CD4-positive, alpha-beta memory T cell (primary cell): ENCODE results near the gene ITIH4. TPM values are rescaled to one million over a fixed set of nuclear protein-coding genes. Genes with fewer than 3 reads are reported as not detected.
A peak's percentile ranks its signal among the peaks of the same experiment; 100 is the strongest.
"Not testable (repeated sequence)": the region's sequence is repeated elsewhere in the genome, so short reads cannot be mapped to it uniquely, and the experiment has no call there.

Source experiments
- CTCF ChIA-PET: fragments of 350-600 bp; sonication (Branson Sonifier 250); formaldehyde crosslinking; loops from one replicate; lab custom pipeline; 2021; ENCODE audit warnings: inconsistent platforms; ENCODE audit not compliant: partially characterized antibody; lab: Charles Lee
- POLR2A ChIA-PET: fragments of 350-600 bp; sonication (Branson Sonifier 250); formaldehyde crosslinking; loops from one replicate; lab custom pipeline; 2021; ENCODE audit not compliant: partially characterized antibody; lab: Charles Lee
- DNase-seq, 5 donors: peaks; one replicate each; pipeline versions ENCODE4 v3.0.0 to v3.0.0-alpha.2; 2020 to 2022; ENCODE audit warnings: mixed read lengths in 1 of 5
- H3K27ac ChIP-seq: one replicate; pipeline ENCODE4 v1.7.0; 2013; ENCODE audit warnings: low read depth, low read length
- H3K27me3 ChIP-seq: 2 replicates; pipeline ENCODE4 v1.7.0; 2013; ENCODE audit warnings: mild to moderate bottlenecking, low read length, moderate library complexity; ENCODE audit not compliant: insufficient read depth
- H3K36me3 ChIP-seq: 2 replicates; pipeline ENCODE4 v1.7.0; 2013; ENCODE audit warnings: mild to moderate bottlenecking, low read length, moderate library complexity; ENCODE audit not compliant: insufficient read depth
- H3K4me1 ChIP-seq: 2 replicates; pipeline ENCODE4 v1.7.0; 2013; ENCODE audit warnings: mild to moderate bottlenecking, low read length, moderate library complexity; ENCODE audit not compliant: insufficient read depth
- H3K4me3 ChIP-seq, 2 donors: one replicate each; pipeline ENCODE4 v1.7.0; 2013; ENCODE audit warnings: low read length in 2 of 2, mild to moderate bottlenecking in 1 of 2
- H3K9me3 ChIP-seq, 2 donors: one replicate each; pipeline ENCODE4 v1.7.0; 2013; ENCODE audit warnings: low read length in 2 of 2, control low read depth in 1 of 2; ENCODE audit not compliant: control insufficient read depth in 1 of 2
- H3K27ac Mint-ChIP-seq, 7 donors: one replicate each; pipeline ENCODE4 v1.8.0; 2020 to 2021; ENCODE audit warnings: mixed read lengths in 7 of 7, mild to moderate bottlenecking in 6 of 7, inconsistent platforms in 3 of 7, moderate library complexity in 3 of 7
- H3K27me3 Mint-ChIP-seq, 2 donors: one replicate each; pipeline ENCODE4 v1.8.0; 2020 to 2021; ENCODE audit warnings: mixed read lengths in 2 of 2
- H3K36me3 Mint-ChIP-seq, 2 donors: one replicate each; pipeline ENCODE4 v1.8.0; 2020 to 2021; ENCODE audit warnings: mixed read lengths in 2 of 2, inconsistent platforms in 1 of 2, mild to moderate bottlenecking in 1 of 2
- H3K4me1 Mint-ChIP-seq, 4 donors: one replicate each; pipeline ENCODE4 v1.8.0; 2020 to 2021; ENCODE audit warnings: mixed read lengths in 4 of 4, mild to moderate bottlenecking in 1 of 4
- H3K4me3 Mint-ChIP-seq, 8 donors: one replicate each; pipeline ENCODE4 v1.8.0; 2020 to 2021; ENCODE audit warnings: mixed read lengths in 8 of 8, mild to moderate bottlenecking in 7 of 8, moderate library complexity in 6 of 8, inconsistent platforms in 3 of 8
- H3K9me3 Mint-ChIP-seq, 8 donors: one replicate each; pipeline ENCODE4 v1.8.0; 2020 to 2021; ENCODE audit warnings: mixed read lengths in 8 of 8, mild to moderate bottlenecking in 5 of 8, inconsistent platforms in 3 of 8, moderate library complexity in 1 of 8
- intact Hi-C: fragments of 100-400 bp; cut with micrococcal nuclease; formaldehyde crosslinking; loops from one replicate; pipeline ENCODE4 v1.15.1; 2023
- polyA plus RNA-seq, 2 donors: library from polyadenylated mRNA; unstranded; fragments of 300-500 nt; fragmentation: Illumina TruSeq; gene quantifications; one replicate each; pipeline ENCODE4 v1.2.3, GENCODE V29; 2021
- total RNA-seq, 2 experiments: library from RNA; stranded (reverse); gene quantifications; one replicate each; pipeline ENCODE4 v1.2.3, GENCODE V29; 2021

The ITIH4 gene
- total and polyA plus RNA-seq, 4 experiments from 2014 or later: 0.07 to 50.7 (median 26.1) TPM

GRCh38 chr3:52779837-52780585 lies 50.5 kb downstream of the ITIH4 start:
- H3K4me3 Mint-ChIP-seq: no peak overlapping the region
- no peaks in the 10 kb centered on the region for H3K4me1 Mint-ChIP-seq
- Histone ChIP-seq H3K36me3 (no peaks in the 10 kb centered on the region), H3K4me3 (no peak overlapping the region), H3K4me1 (no peaks in the 10 kb centered on the region), H3K27ac (no peak overlapping the region), H3K27me3 (no peaks in the 10 kb centered on the region), H3K9me3 (no peaks in the 10 kb centered on the region)
- H3K9me3 Mint-ChIP-seq: no peaks in the 10 kb centered on the region
- intact Hi-C loops: no loop called here
- POLR2A ChIA-PET: no interaction called here
- no peaks in the 10 kb centered on the region for H3K36me3 Mint-ChIP-seq
- CTCF ChIA-PET: no interaction called here
- DNase-seq: no peak
- peaks cover 0 to 5% of the 10 kb centered on the region in 2 donors for H3K27me3 Mint-ChIP-seq
- no peak overlapping the region for H3K27ac Mint-ChIP-seq

- H3K4me3 ChIP-seq: no peak overlapping the region
- H3K4me1 Mint-ChIP-seq: no peaks in the 10 kb centered on the region
- CTCF ChIA-PET: no interaction called here
- no peaks in the 10 kb centered on the region for H3K27me3 ChIP-seq
- no peaks in the 10 kb centered on the region for H3K36me3 Mint-ChIP-seq
- no peak overlapping the region for H3K27ac Mint-ChIP-seq
- no peaks in the 10 kb centered on the region for H3K9me3 ChIP-seq
- no peaks in the 10 kb centered on the region for H3K4me1 ChIP-seq
- POLR2A ChIA-PET: no interaction called here
- no peak for DNase-seq
- H3K27me3 Mint-ChIP-seq: peaks cover 0 to 2% of the 10 kb centered on the region in 2 donors
- H3K36me3 ChIP-seq: no peaks in the 10 kb centered on the region
- no peak overlapping the region for H3K27ac ChIP-seq
- no peak overlapping the region for H3K4me3 Mint-ChIP-seq
- intact Hi-C loops: no loop called here
- H3K9me3 Mint-ChIP-seq: no peaks in the 10 kb centered on the region
Measured at GRCh38 chr3:52779011-52779836, 51.2 kb downstream of the ITIH4 start.

- no peaks in the 10 kb centered on the region for H3K4me1 ChIP-seq
- CTCF ChIA-PET: no interaction called here
- H3K27me3 ChIP-seq: no peaks in the 10 kb centered on the region
- H3K27ac ChIP-seq: no peak overlapping the region
- peaks cover 0 to 2% of the 10 kb centered on the region in 2 donors for H3K27me3 Mint-ChIP-seq
- intact Hi-C loops: no loop called here
- DNase-seq: no peak
- no peaks in the 10 kb centered on the region for H3K9me3 Mint-ChIP-seq
- H3K4me3 Mint-ChIP-seq: no peak overlapping the region
- no peaks in the 10 kb centered on the region for H3K36me3 Mint-ChIP-seq
- no peaks in the 10 kb centered on the region for H3K9me3 ChIP-seq
- no peaks in the 10 kb centered on the region for H3K4me1 Mint-ChIP-seq
- no peak overlapping the region for H3K27ac Mint-ChIP-seq
- no peak overlapping the region for H3K4me3 ChIP-seq
- POLR2A ChIA-PET: no interaction called here
- H3K36me3 ChIP-seq: no peaks in the 10 kb centered on the region
Measured at GRCh38 chr3:52777959-52778805, 52.3 kb downstream of the ITIH4 start.

GRCh38 chr3:52777127-52777958 lies 53.1 kb downstream of the ITIH4 start, which contains the start of gene ITIH1:
Gene ITIH1 (plus strand): TSS chr3:52777599. CDS start chr3:52777616, 17 bp downstream.
- H3K4me1 Mint-ChIP-seq: no peaks in the 10 kb centered on the region
- no peak for DNase-seq
- H3K27ac Mint-ChIP-seq: no peak within 1 kb of the TSS

GRCh38 chr3:52776486-52776885 lies 54.0 kb downstream of the ITIH4 start:
- H3K27me3 Mint-ChIP-seq, POLR2A ChIA-PET, H3K4me3 ChIP-seq, H3K9me3 ChIP-seq, H3K4me3 Mint-ChIP-seq, H3K36me3 Mint-ChIP-seq, H3K27me3 ChIP-seq, H3K4me1 Mint-ChIP-seq, H3K27ac ChIP-seq, intact Hi-C loops, H3K9me3 Mint-ChIP-seq, H3K4me1 ChIP-seq, H3K36me3 ChIP-seq, DNase-seq, H3K27ac Mint-ChIP-seq, CTCF ChIA-PET: not testable (repeated sequence)

More at GRCh38 chr3:52777127-52777958, 53.1 kb downstream of the ITIH4 start, which contains the start of gene ITIH1:
- ChIA-PET CTCF (no interaction called here), POLR2A (no interaction called here)
- no peaks in the 10 kb centered on the region for H3K9me3 Mint-ChIP-seq
- Histone ChIP-seq H3K9me3 (no peaks in the 10 kb centered on the region), H3K36me3 (no peaks in the 10 kb centered on the region), H3K27ac (no peak within 1 kb of the TSS), H3K27me3 (no peaks in the 10 kb centered on the region), H3K4me1 (no peaks in the 10 kb centered on the region), H3K4me3 (no peak within 1 kb of the TSS)
- H3K27me3 Mint-ChIP-seq: peaks cover 0 to 2% of the 10 kb centered on the region in 2 donors
- no peak within 1 kb of the TSS for H3K4me3 Mint-ChIP-seq
- H3K36me3 Mint-ChIP-seq: no peaks in the 10 kb centered on the region
- intact Hi-C loops: no loop called here

GRCh38 chr3:52775877-52776276 lies 54.6 kb downstream of the ITIH4 start:
- peak overlapping the region in 1 of 7 donors; percentile 46 for H3K27ac Mint-ChIP-seq
- ChIA-PET POLR2A (no interaction called here), CTCF (no interaction called here)

More at GRCh38 chr3:52775877-52776276, 54.6 kb downstream of the ITIH4 start:
- Histone ChIP-seq H3K4me3 (no peak overlapping the region), H3K9me3 (no peaks in the 10 kb centered on the region), H3K27me3 (no peaks in the 10 kb centered on the region), H3K4me1 (peaks cover 8% of the 10 kb centered on the region), H3K36me3 (no peaks in the 10 kb centered on the region), H3K27ac (no peak overlapping the region)
- DNase-seq: no peak
- H3K36me3 Mint-ChIP-seq: peaks cover 0 to 3% of the 10 kb centered on the region in 2 donors
- H3K4me3 Mint-ChIP-seq: no peak overlapping the region
- no peaks in the 10 kb centered on the region for H3K9me3 Mint-ChIP-seq
- intact Hi-C loops: no loop called here
- no peaks in the 10 kb centered on the region for H3K27me3 Mint-ChIP-seq
- H3K4me1 Mint-ChIP-seq: peaks cover 3 to 12% (median 8%) of the 10 kb centered on the region in 4 donors
